NCI-H526 (cell line): ENCODE results near the gene SPAG16.
"Not testable (repeated sequence)": the region's sequence is repeated elsewhere in the genome, so short reads cannot be mapped to it uniquely, and the experiment has no call there.

ENCODE experiments used
- DNase-seq, 2 experiments: peaks; one replicate each; lab custom pipeline; 2025; lab: John Stamatoyannopoulos, UW

Gene SPAG16

DNA sequence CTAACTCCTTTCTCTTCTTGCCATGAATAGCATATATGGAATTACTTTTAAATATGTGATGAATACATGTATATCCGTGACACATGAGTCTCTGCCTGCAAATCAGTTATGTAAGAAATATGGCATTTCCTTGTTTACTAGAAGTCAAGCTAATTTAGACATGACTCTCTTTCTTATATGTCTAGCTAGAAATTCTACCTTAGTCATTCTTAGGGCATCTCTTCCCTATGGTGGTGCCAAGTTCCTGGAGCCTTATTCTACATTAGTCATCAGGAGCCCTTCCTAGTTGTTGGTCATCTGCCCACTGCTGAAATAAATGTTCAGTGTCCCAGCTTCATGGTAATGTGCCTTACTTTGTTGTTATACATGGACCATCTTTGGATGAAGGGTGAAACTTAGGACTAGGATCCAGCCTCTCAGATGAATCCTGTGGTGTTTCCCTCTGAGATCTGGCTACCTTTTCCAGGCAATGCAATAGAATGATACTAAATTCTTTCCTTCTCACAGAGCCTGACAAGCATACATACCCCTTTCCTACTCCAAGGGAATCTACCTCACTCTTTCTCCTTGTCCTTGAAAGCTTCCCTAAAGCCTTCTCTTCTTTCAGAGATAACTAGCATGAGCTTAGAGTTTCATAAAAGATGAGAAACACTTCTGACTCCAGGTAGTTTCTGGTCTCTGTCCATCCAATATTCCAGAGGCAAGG lies 711.3 kb downstream of the SPAG16 start:
- no peak for DNase-seq

DNA sequence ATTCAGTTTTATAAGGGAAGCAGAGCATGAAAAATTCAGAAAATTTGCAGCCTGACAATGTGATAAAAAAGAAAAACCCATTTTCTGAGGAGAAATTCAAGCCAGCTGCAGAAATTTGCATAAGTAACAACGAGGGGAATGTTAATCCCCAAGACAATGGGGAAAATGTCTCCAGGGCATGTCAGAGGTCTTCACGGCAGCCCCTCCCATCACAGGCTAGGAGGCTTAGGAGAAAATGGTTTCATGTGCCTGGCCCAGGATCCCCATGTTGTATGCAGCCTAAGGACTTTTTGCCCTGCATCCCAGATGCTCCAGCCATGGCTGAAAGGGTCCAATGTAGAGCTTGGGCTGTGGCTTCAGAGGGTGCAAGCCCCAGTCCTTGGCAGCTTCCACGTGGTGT lies 714.7 kb downstream of the SPAG16 start:
- DNase-seq: not testable (repeated sequence)

DNA sequence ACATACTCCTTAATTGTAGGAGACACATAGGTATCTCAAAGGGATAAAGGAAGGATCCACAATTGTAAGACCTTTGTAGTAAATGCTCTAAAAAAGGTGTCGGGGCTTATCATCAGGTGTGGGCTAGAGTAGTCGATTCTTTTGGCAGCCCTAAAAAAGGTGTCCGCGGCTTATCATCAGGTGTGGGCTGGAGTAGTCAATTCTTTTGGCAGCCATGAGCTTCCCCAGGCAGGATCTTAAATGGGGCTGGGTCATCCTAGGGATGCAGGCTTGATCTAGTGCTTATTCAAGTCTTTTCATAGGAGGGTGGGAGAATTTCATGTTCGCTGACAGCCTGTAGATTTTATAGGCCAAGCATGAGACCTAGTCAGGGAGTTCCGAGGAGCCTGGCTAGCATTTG lies 720.2 kb downstream of the SPAG16 start:
- DNase-seq: no peak

DNA sequence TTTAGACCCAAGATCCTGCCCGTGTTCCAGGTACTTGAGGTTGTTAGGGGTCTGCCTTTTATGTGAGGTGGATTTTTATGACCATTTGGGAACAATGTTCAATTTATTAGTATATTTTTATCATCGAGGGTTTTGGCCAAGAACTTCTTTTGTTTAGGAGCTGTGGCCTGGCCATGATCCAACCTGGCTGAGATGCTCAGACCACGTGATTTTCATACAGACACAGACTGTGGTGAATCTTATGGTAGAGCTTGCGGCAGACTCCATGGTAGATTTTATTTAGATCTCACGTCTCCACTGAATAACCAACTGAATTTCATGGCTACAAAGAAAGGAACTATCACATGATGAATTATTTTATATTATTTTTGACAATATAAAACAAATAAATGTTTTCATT lies 721.1 kb downstream of the SPAG16 start:
- no peak for DNase-seq

DNA sequence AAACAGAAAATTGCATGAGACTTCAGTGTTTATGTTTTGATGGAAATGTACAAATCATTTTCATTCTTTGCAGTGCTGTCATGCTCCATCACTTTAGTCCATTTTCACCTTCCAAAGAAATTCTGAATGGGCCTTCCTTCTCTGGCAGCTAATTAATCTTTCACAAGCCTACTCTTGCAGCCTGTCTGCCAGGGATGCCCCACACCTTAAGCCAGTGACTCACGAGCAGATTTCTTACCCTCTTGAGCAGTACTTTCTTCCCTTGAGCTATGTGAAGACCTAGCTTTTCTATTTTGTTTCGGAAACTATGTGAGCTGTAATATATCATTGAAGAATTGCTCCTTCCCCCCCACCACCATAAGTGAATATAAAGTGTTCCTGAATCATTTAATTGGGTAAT lies 722.3 kb downstream of the SPAG16 start:
- no peak for DNase-seq

DNA sequence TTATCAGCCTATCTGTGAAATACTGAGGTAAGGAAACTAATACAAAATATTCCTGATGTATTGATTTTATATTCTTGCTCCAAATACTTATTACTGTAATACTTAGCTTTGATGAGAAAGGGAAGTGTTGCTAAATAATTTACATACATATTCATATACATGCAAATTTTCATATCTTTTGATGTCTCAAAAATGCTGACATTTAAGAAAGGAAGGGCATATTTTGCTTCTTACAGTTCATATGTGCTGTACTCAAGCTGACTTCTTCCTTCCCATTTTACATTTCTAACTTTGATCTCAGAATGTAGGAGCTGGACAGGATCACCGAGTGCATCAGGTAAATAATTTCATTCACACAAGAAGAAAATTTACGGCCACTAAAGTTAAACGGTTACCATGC lies 727.4 kb downstream of the SPAG16 start:
- no peak for DNase-seq

DNA sequence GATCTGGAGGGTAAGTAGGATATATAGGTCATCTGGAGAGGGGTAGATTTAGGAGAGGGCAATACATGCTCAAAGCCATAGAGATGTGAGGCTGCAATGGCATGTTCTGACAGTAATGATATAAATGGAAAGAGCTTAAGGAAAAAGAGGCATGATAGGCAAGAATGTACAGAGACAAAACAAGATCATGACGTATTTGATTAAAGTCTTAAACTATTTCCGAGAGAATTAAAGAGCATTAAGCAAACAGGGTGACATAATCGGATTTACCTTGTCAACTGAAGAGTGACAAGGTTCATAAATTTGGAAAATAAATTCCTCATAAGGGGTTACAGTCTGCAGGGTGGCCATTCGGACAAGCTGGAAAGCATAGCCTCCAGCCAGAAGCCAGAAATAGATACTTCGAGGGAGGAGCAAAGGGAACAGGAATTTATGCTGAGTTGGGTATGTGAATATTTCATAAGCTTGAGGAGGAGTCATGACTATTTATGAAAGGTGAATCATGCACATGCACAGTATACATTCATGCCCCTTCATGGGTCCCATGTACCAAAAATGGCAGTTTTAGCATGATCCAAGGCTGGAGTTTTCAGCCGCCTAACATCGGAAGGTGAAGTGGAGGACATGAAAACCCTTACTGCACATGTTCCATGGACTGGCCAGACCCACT lies 730.4 kb downstream of the SPAG16 start:
- no peak for DNase-seq

DNA sequence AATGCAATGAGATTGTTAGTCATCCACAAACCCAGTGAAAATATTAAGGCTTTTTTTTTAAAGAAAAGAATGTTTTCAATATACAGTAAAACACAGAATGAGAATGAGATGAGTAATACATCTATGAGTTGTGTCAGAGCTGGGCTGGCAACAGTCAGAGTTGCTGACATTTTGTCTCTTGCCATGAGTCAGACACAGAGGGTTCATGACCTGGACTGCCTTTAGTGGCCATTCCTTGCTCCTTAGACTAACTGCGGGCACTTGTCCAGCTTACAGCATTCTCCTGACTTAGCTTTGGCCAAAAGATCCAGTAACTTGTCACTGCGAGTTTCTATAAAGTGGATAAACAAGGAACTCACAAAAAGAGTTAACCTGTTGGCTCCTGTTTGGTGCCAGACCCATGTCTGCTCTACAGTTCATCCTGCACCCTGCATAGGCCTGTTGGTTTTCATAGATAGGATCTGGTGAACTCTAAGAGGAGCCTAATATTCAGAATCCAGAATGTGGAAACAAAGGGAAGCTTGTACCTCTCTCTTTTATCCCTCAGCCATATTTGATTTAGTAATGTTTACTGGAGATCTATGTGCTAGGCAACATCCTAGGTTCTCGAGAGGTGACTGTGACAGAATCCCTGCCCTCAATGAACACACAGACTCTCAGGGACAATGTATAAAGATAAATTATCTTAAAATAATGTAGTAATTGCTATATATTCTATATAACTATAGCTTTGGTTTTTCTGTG lies 735.1 kb downstream of the SPAG16 start:
- no peak for DNase-seq

DNA sequence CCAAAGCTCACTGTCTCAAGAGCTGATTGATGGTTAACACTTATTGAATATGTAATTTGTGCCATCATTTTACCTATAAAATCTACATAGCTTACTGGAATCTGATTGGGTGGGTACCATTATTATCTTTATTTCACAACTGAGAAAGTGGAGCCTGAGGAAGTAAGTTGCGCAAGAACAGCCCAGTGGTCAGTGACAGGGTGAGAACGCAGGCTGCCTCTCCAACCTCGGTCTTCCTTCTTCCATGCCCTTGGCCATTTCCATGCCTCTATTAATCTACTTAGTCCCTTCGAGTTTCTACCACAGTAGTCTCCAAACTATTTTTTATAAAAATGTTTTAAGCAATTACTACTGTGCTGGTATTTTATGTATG lies 735.7 kb downstream of the SPAG16 start:
- no peak for DNase-seq

DNA sequence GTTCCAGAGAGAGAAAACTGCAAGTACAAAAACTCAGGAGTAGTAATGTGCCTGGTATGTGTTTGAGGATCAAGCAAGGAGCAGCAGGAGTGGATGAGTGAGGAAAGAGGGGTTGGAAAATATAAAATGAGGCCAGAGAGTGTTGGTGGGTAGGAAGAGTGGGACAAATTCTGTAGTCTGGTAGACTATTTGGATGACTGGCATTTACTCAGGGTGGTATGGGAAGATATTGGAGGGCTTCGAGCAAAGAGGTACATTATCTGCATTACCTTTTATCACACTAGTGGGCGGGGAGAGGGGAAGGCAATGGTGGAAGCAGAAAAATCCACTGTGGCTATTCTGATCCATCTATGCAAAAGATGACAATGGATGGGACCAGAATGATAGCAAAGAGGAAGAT lies 744.9 kb downstream of the SPAG16 start:
- no peak for DNase-seq

DNA sequence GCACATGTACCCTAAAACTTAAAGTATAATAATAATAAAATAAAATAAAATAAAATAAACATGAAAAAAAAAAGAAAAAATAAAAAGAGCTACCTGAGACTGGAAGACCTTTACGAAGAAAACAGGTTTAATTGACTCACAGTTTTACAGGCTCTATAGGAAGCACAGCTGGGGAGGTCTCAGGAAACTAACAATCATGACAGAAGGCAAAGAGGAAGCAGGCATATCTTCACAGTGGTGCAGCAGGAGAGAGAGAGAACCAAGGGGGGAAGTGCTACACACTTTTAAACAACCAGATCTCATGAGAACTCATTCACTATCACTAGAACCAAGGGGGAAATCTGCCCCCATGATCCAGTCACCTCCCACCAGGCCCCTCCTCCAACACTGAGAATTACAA lies 747.3 kb downstream of the SPAG16 start:
- DNase-seq: no peak

DNA sequence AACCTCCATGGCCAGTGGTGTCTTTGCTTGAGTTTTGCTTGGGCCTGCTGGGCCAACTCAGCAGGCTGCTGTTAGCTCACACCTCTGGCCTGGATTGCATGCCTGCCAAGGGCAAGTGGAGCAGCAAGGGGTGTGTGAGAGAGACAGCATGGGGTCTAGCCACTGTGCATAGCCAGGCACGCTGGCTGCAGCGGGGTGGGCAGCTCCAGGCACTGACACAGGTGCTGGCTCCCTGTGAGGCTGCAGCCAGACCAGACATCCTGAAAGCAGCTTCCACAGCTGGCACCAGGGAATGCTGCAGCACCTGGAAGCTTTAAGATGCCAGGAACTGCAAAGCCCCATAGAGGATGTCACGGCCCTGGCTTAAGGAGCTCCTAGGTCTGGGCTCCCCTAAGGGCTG lies 750.2 kb downstream of the SPAG16 start:
- no peak for DNase-seq

DNA sequence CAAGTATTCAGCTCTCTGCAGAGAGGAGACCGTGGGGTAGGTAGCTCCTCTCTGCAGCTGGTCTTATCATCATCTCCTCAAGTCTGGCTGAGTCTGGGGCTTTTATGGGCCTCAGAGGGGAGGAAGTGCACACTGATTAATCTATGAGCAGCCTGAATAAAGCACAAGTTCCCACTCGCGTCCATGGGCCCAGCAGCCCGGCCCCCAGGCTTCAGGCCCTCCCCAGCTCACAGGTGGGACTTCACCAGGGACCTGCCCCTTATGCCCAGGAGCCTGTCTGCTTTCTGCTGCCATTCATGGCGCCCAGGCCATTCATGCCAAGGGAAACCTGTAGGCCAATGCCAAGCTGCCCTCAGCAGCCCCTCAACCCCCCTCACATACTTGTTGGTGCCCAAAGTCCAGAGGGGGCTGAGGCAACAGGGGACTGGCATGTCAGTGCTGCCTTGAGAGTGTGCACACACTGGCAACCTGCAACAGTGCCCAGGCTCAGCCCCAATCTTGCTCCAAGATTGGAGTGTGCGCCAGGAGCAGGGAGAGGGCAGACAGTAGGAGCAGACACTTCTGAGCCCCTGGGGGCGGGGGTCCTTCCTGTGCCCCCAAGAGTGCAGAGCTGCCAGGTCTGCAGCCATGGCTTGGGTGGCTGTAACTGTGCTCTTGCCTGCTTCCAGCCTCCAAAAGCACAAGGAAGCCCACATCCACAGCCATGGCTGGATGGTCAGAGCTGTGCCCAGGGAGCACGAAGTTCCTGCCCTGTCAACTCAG lies 751.0 kb downstream of the SPAG16 start:
- DNase-seq: no peak

DNA sequence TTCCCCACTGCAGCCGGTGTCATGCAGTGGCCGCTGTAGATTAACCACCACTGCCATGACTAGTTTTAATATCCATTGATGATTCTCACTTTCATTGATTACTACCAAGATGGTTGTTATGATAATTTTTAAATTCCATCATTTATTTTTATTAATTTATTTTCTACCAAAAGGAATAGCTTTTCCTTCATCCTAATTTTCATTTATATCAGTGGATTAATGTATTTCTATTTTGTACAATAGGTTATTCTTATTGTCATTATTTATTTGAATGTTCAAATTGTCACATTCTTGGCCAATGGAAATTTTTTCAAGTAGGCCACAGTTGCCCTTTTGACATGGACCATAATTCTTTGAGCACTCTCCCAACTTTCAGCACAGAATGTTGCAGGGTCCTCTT lies 751.7 kb downstream of the SPAG16 start:
- DNase-seq: no peak

DNA sequence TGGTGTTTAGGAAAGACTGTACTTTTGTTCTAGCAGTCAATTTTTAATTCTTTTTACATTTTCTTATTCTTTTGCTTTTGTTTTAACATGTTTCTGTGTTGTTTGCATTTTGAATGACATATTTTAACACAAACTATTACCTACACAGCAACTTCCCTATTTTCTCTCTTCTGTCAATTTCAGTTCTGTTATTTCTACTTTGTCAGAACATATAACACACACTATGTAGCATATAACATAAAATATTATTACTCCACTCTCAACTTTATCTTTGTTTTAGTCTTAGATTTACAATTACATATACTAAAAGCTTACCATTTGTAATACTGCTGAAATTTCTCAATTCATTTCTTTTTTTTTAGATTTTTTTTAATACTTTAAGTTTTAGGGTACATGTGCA lies 753.9 kb downstream of the SPAG16 start:
- DNase-seq: no peak

DNA sequence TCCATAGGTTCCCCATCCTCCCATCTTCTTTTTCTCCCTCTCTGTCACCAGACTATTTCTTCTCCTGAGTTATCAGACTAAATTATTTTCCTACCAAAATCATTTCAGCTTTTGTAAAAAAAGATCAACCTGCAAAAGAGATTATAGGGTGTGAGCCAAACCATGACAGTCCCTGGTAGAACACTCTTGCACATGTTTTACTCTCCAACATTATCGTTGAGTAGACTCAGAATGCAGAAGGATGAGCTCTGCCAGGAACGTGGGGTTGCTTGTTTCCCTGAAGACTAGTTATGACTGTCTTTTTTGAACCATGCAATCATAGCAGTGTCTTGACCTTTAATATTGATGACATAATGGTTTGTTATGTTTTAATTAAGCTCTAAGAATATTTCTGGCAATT lies 766.5 kb downstream of the SPAG16 start:
- DNase-seq: no peak

DNA sequence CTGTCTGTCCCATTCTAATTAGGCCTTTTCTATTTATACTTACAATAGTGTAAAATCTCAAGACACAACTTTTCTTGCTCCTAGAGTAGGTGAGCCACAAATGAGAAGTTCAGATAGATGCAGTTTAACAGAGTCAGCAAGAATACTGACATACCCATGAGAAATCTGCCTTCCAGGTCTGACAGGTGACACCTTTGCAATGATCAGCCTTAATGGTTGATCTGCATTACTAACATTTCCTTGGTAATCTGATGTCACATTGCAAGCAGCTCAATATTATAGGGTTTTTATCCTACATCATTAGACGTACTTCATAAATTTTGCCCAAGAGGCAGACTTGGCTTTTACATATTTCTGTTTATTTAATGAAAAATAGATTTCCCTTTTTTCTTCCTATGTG lies 767.3 kb downstream of the SPAG16 start:
- no peak for DNase-seq

DNA sequence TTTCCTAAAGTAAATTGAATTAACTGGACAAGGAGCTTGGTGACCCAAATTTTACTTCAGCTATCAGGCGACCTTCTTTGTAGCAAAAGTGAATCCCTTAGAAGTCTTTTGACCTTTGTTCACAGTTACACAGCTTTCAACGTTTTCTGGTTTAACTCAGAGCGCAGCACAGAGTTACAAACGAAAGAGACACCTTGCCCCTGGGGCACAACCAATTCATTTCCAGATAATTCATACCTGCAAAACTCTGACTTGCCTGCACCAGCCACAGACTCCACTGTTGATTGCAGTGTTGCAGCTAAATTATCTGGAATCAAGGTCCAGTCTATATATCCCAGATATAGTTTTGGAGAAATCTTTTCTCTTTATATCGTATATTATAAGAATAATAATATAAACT lies 768.0 kb downstream of the SPAG16 start:
- no peak for DNase-seq

DNA sequence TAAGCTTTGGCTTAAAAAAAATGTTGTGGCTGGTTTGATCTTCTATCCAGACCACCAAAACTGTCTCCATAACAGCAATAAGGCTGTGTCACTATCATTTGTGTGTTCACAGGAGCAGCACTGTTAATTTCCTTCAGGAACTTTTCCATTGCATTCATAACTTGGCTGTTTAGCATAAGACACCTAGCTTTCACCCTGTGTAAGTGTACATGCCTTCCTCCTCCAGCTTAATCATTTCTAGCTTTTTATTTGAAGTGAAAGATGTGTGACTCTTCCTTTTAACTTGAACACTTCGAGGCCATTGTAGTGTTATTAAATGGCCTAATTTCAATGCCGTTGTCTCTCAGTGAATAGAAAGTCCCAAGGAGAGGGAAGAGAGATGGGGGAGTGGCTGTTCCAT lies 773.7 kb downstream of the SPAG16 start:
- DNase-seq: no peak

DNA sequence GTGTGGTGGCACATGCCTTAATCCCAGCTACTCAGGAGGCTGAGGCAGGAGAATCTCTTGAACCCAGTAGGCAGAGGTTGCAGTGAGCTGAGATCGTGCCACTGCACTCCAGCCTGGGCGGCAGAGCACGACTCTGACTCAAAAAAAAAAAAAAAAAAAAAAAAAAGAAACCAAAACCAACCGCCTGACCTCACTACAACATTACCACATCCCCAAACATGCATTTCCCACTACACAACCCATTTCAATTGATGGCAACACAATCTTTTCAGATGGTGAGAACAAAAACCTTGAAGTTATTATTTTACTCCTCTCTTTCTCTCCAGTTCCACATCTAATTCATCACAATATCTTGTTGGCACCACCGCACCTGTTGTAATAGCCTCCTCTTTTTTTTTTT lies 778.0 kb downstream of the SPAG16 start:
- not testable (repeated sequence) for DNase-seq

DNA sequence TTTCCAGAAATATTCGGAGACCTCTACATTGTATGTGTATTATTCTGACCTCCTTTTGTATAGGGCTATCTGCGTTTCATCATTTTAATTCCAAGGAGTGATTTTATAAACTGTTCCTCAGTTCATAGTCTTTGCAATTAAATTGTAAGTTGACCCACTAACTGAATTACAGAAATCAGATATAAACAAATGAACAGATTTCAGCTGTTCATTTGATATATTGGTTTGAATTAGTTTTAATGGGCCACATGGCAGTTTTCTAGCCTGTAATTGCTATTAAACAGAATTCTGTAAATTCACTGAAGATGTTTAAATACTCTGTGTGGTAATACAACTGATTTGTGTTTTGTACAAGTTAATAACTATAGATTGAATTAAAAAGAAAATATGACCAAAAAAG lies 780.2 kb downstream of the SPAG16 start:
- DNase-seq: no peak

DNA sequence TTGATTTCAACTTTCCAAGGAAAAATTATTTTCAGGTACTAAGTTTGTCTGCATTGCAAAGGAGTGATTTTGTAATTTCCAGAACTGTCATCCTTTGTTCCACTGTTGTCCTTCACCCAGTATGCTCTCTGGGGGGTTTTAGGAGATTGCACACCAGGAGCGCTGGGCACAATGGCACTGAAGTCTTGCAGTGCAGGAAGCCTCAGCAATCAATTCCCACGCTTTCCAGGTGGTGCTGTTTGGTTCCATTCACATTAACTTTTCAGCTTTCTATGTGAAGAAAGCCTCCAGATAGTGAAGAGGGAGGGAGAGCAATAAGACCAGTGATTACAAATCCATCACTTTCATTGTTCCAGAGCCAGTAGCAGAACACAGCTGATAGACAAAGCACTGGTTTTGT lies 782.6 kb downstream of the SPAG16 start:
- DNase-seq: no peak

DNA sequence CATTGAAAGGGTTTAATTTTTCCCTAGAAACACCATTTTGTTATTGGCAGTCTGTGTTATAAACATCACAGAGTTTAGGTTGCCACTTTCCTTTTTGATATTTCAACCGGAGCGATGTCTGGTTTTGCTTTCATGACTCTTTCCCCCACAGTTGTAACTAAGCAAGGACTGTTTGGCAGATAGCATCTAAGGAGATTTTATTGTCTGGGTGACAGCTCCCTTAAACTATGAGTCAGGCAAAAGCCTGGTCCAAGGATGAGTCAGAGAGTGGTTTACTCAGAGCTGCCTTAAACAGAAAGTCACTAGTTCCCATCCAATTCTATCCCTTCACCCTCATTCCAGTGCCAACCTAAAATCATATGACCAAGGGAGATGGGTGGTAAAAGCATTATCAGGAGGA lies 785.0 kb downstream of the SPAG16 start:
- no peak for DNase-seq
